GM10847 (cell line): ENCODE results near the gene HSD11B1L.

ENCODE experiments used
- POLR2A ChIP-seq: IDR thresholded peaks from 2 replicates; pipeline ENCODE4 v1.6.1; 2011; ENCODE audit not compliant: insufficient read length; ENCODE audit errors: extremely low read depth

The HSD11B1L gene

GRCh38 chr19:5678071-5678718 is 2.6 kb upstream of the HSD11B1L start:
- TF ChIP-seq POLR2A, result no peak

GRCh38 chr19:5679289-5680083 is 1.3 kb upstream of the HSD11B1L start:
- no peak for TF ChIP-seq POLR2A

DNA sequence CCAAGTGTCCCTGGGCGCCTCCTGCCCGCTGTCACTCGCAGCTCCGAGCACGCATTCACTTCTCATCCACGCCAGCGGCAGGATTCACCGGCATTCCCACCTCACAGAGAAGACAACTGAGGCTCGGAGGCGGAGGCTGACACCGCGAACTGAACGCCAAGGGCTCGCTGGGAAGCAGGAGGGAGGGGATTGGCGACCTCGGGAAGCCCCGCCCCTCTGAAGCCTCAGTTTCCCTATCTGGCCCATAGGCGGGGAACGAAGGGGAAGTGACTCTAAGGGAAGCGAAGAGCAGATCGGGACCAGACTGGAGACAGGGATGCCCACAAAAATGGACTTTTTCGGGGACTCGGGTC is 767 bp upstream of the HSD11B1L start:
- no peak for TF ChIP-seq POLR2A

GRCh38 chr19:5681391-5682106 is 722 bp downstream of the HSD11B1L start:
- TF ChIP-seq POLR2A, result no peak

DNA sequence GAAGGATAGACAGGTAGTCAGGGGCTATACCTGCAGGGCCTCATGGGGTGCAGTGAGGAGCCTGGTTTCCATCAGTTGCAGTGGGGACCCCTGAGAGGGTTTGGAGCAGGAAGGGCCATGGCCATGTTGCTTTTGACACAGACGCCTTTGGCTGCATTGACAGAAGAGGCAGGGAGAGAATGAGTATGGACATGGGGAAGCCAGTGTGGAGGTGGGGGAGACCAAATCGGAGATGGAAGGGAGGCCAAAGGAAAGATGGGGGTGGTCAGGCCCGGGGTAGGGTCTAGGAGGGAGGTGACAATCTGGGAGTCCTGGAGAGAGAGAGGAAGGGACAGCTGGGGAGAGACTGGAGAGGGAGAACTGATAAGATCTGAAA is 1.3 kb downstream of the HSD11B1L start:
- TF ChIP-seq POLR2A, result no peak

DNA sequence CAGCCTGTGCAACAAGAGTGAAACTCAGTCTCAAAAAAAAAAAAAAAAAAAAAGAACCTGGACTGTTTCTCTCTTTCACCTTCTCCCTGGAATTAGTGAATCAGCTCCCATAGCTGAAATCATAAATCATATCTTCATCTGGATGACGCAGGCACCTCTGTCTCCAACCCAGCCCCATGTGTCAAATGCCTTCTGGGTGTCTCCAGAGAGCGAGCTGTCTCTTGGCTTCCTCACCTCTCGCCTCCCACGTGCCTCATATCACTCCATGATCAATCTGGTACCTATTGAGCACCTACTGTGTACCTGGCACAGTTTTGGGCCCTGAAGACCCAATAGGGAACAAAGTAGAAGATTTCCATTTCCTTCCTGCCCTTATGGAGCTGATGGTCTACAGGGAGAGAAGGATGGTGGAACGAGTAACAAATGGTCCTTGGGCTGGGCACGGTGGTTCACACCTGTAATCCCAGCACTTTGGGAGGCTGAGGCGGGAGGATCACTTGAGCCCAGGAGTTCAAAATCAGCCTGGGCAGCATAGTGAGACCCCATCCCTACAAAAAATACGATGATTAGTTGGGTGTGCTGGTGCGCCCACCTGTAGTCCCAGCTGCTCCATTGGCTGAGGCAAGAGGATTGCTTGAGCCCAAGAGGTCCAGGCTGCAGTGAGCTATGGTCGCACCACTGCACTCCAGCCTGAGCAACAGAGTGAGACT is 2.5 kb downstream of the HSD11B1L start:
- TF ChIP-seq POLR2A, result no peak

DNA sequence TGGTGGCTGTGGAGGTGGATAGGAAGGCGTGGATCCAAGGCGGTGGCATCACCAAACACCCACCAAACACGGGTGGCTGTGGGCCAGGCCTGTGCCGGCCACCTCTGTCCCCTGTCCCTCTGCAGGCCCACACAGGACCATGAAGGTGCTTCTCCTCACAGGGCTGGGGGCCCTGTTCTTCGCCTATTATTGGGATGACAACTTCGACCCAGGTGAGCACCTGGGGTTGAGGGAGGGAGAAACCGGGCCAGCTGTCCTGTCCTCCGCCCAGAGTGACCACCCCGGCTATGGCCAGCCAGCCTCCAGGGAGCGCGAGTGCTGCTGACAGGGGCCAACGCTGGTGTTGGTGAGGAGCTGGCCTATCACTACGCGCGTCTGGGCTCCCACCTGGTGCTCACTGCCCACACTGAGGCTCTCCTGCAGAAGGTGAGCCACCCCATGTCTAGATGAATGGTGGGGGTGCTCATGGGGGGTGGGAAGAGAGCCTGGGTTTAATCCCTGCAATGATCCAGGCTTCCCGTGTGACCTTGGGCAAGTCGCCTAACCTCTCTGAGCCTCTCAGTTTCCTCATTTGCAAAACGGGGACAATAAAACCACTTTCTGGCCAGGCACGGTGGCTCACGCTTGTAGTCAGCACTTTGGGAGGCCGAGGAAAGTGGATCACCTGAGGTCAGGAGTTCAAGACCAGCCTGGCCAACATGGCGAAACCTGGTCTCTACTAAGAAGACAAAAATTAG is 4.0 kb downstream of the HSD11B1L start:
- no peak for TF ChIP-seq POLR2A

DNA sequence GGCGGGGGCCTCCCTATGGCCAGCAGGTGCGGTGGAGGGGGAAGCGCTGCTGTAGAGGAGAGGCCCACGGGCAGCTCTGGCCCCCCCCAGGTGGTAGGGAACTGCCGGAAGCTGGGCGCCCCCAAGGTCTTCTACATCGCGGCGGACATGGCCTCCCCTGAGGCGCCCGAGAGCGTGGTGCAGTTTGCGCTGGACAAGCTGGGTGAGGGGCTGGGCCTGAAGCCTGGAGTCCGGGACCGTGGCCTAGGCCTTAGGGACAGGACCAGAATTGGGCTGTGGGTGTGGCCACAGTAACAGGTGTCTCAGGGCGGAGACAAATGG is 5.5 kb downstream of the HSD11B1L start:
- TF ChIP-seq POLR2A, result no peak

- no peak for TF ChIP-seq POLR2A
Observed at GRCh38 chr19:5686647-5687359, 6.0 kb downstream of the HSD11B1L start.

- no peak for TF ChIP-seq POLR2A
Observed at GRCh38 chr19:5687360-5688198, 6.8 kb downstream of the HSD11B1L start.

GRCh38 chr19:5690125-5690954 is 9.5 kb downstream of the HSD11B1L start, which contains the start of gene RPL36:
TSS of gene RPL36 (plus strand) at chr19:5690295. CDS start at chr19:5690508, 213 bp downstream.
- peak; percentile 98 for TF ChIP-seq POLR2A

GRCh38 chr19:5690955-5691821 is 10.4 kb downstream of the HSD11B1L start:
- TF ChIP-seq POLR2A, result peak; percentile 21
